GM12878 (cell line): ENCODE data around the gene USH2A. TPM values are rescaled to one million over a fixed set of nuclear protein-coding genes. Genes with fewer than 3 reads are reported as not detected.

Experiments used
- ATAC-seq: fragments of 200-7000 bp; cut with Tn5 transposase; 3 replicates; pipeline ENCODE4 v1.9.1; 2020; ENCODE audit warnings: mild to moderate bottlenecking, moderate library complexity
- BruUV-seq: library from RNA; stranded (reverse); fragments of 400-500 nt; replicated peaks from 2 replicates; lab custom pipeline; 2021; lab: Mats Ljungman, UMichigan
- CTCF ChIA-PET: fragments of 300-600 bp; sonication (Branson Sonifier 250); formaldehyde crosslinking; extraction: SDS; loops from one replicate; lab custom pipeline; 2021; ENCODE audit warnings: inconsistent platforms; lab: Yijun Ruan, JAX
- POLR2A ChIA-PET: fragments of 350-600 bp; formaldehyde crosslinking; extraction: SDS; loops from one replicate; lab custom pipeline; 2021; ENCODE audit warnings: inconsistent platforms; lab: Charles Lee
- RAD21 ChIA-PET: fragments of 300-600 bp; sonication (Branson Sonifier 250); formaldehyde crosslinking; loops from one replicate; lab custom pipeline; 2023; ENCODE audit warnings: antibody characterized with exemption; ENCODE audit not compliant: unreplicated experiment; lab: Charles Lee
- SMC1A ChIA-PET: fragments of 300-600 bp; sonication (Branson Sonifier 250); formaldehyde crosslinking; loops from one replicate; lab custom pipeline; 2023; ENCODE audit not compliant: unreplicated experiment, uncharacterized antibody; lab: Charles Lee
- DNase-seq: peaks from one replicate; pipeline ENCODE4 v3.0.0-alpha.2; 2011; ENCODE audit warnings: low read depth, low spot score
- FAIRE-seq: peaks from 3 replicates; lab custom pipeline; 2011; peaks lifted over from hg19 to GRCh38; lab: Jason Lieb, UNC
- H2AFZ ChIP-seq: 2 replicates; pipeline ENCODE4 v1.6.0; 2011; ENCODE audit warnings: low read depth, low read length, control low read depth; ENCODE audit not compliant: control insufficient read depth
- H3K27ac ChIP-seq: 2 replicates; pipeline ENCODE4 v1.5.1; 2011; ENCODE audit warnings: control low read depth; ENCODE audit not compliant: control insufficient read depth, insufficient read depth
- H3K27me3 ChIP-seq, 2 experiments: replicated peaks in 1 of 2; 2 replicates each; pipeline versions ENCODE4 v1.6.0 to v1.6.1; 2011; ENCODE audit warnings: low read length in 1 of 2; ENCODE audit not compliant: control insufficient read depth in 2 of 2, insufficient read depth in 2 of 2
- H3K36me3 ChIP-seq, 2 experiments: 2 replicates each; pipeline ENCODE4 v1.5.1; 2011; ENCODE audit warnings: low read length in 1 of 2; ENCODE audit not compliant: control insufficient read depth in 2 of 2, insufficient read depth in 2 of 2
- H3K4me1 ChIP-seq: 2 replicates; pipeline ENCODE4 v1.6.1; 2011; ENCODE audit warnings: mild to moderate bottlenecking, low read length, moderate library complexity, mixed read lengths; ENCODE audit not compliant: control insufficient read depth, insufficient read depth
- H3K4me2 ChIP-seq: 2 replicates; pipeline ENCODE4 v1.6.0; 2011; ENCODE audit warnings: control low read depth; ENCODE audit not compliant: control insufficient read depth, insufficient read depth
- H3K4me3 ChIP-seq: fragments of 200-600 bp; sonication (generic); 2 replicates; pipeline ENCODE4 v1.5.1; 2016
- H3K79me2 ChIP-seq: 2 replicates; pipeline ENCODE4 v1.6.0; 2011; ENCODE audit warnings: low read length; ENCODE audit not compliant: control insufficient read depth, insufficient read depth
- H3K9ac ChIP-seq: 2 replicates; pipeline ENCODE4 v1.8.0; 2011; ENCODE audit warnings: low read length, control low read depth, mixed read lengths; ENCODE audit not compliant: control insufficient read depth, insufficient read depth
- H3K9me3 ChIP-seq: replicated peaks from 3 replicates; pipeline ENCODE4 v1.5.1; 2011; ENCODE audit warnings: mild to moderate bottlenecking, low read length; ENCODE audit not compliant: control insufficient read depth, insufficient read depth
- H4K20me1 ChIP-seq: 2 replicates; pipeline ENCODE4 v1.6.0; 2011; ENCODE audit not compliant: control insufficient read depth, insufficient read depth
- FOXK2 ChIP-seq: fragments of 450-650 bp; IDR thresholded peaks from 2 replicates; pipeline ENCODE4 v1.6.1; 2017; ENCODE audit warnings: mild to moderate bottlenecking, moderate library complexity
- IRF3 ChIP-seq: fragments of 450-650 bp; IDR thresholded peaks from 2 replicates; pipeline ENCODE4 v1.6.1; 2014; ENCODE audit warnings: mild to moderate bottlenecking
- MEF2A ChIP-seq: IDR thresholded peaks from 2 replicates; pipeline ENCODE4 v1.6.1; 2011; ENCODE audit warnings: low read depth, mild to moderate bottlenecking, low read length, moderate library complexity; ENCODE audit not compliant: insufficient read depth
- NR2C2 ChIP-seq: IDR thresholded peaks from 2 replicates; pipeline ENCODE4 v1.6.1; 2011; ENCODE audit warnings: borderline replicate concordance, low read depth; ENCODE audit not compliant: control insufficient read depth, insufficient read length
- PBX3 ChIP-seq: IDR thresholded peaks from 2 replicates; pipeline ENCODE4 v1.6.1; 2011; ENCODE audit warnings: mild to moderate bottlenecking, low read depth, low read length, moderate library complexity; ENCODE audit not compliant: insufficient replicate concordance
- SUPT20H ChIP-seq: IDR thresholded peaks from 2 replicates; pipeline ENCODE4 v1.6.1; 2011; ENCODE audit warnings: low read depth, mild to moderate bottlenecking, low read length, moderate library complexity, borderline replicate concordance; ENCODE audit not compliant: control insufficient read depth
- TCF12 ChIP-seq: IDR thresholded peaks from 2 replicates; pipeline ENCODE4 v1.6.1; 2011; ENCODE audit warnings: low read depth, mild to moderate bottlenecking, low read length
- TCF3 ChIP-seq: IDR thresholded peaks from 2 replicates; pipeline ENCODE4 v1.6.1; 2012; ENCODE audit warnings: low read depth, mild to moderate bottlenecking, low read length, borderline replicate concordance; ENCODE audit not compliant: insufficient read depth
- YBX1 ChIP-seq: fragments of 450-650 bp; IDR thresholded peaks from 2 replicates; pipeline ENCODE4 v1.6.1; 2016; ENCODE audit warnings: antibody characterized with exemption
- WGBS: methylation state at CpG from one replicate; pipeline ENCODE4 v1.1.6; 2016; ENCODE audit warnings: low lambda C conversion rate; ENCODE audit not compliant: insufficient replicate concordance, insufficient coverage; ENCODE audit errors: missing lambda C conversion rate; 5-methylcytosine and 5-hydroxymethylcytosine counted together
- in situ Hi-C: fragments of 300-500 bp; cut with MboI; formaldehyde crosslinking; loops from 9 replicates; pipeline ENCODE4 v1.14.3; 2018; ENCODE audit warnings: mixed read lengths
- intact Hi-C: fragments of 100-400 bp; cut with micrococcal nuclease; formaldehyde crosslinking; loops from one replicate; pipeline ENCODE4 v1.14.2; 2022; ENCODE audit not compliant: unreplicated experiment
- polyA plus RNA-seq, 11 experiments: library from polyadenylated mRNA; depleted of rRNA in 4 of 11; unstranded in 6 of 11; stranded (reverse) in 5 of 11; fragments of >200 nt; fragmentation: Nextera tagmentation in 4 of 11; fragmentation: Illumina TruSeq in 1 of 11; extraction: Ambion mirVana in 4 of 11; extraction: Trizol in 1 of 11; gene quantifications; 1 replicate in 1 of 11; 2 replicates in 10 of 11; pipeline versions ENCODE4 v1.2.1 to v1.2.3, GENCODE V29; 2011 to 2016; ENCODE audit warnings: inconsistent platforms in 2 of 11, missing spikeins in 2 of 11, low read depth in 1 of 11
- total RNA-seq, 4 experiments: library from RNA; depleted of rRNA in 3 of 4; stranded (reverse); fragments of >200 nt in 3 of 4; fragmentation: Illumina TruSeq in 1 of 4; extraction: Trizol in 1 of 4; gene quantifications; 2 replicates each; pipeline versions ENCODE4 v1.2.1 to v1.2.3, GENCODE V29; 2013 to 2021
- TF ChIP-seq, protein P1 (sequence below): IDR thresholded peaks from 2 replicates; pipeline ENCODE4 v1.6.1; 2012; ENCODE audit warnings: low read depth, low read length, improper control_type of control experiment

USH2A gene
- total and polyA plus RNA-seq, 10 of the 15 experiments (the other 5 are each of a cell fraction or from before 2014, with no cell fraction given) = under 0.01 to 0.20 (median 0.01) TPM; not detected in 2

DNA sequence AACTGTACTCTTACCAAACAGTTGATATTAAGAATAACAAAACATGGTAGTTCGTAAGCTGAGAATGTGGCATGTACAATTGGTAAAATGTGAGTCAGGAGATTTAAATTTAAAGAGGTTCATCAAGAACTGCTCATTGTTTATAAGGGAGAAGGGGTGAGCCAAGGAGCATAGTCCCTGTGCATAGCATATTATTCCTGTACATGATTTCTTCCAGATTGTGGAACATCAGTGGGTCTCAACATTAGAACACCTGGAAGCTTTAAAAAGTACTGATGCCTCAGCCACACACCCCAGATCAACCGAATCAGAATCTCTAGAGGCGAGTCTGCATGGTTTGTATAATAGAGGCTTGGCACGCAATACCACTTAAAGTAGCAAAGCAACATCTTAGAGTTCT lies 800.1 kb downstream of the USH2A start:
- Histone ChIP-seq H3K9me3 (no peaks in the 10 kb centered on the region), H4K20me1 (no peaks in the 10 kb centered on the region), H3K4me1 (no peaks in the 10 kb centered on the region), H3K4me2 (no peak overlapping the region), H2AFZ (no peak overlapping the region), H3K9ac (no peak overlapping the region), H3K79me2 (no peaks in the 10 kb centered on the region), H3K27ac (no peak overlapping the region), H3K36me3 (no peaks in the 10 kb centered on the region; a peak in 1 of 4 replicates), H3K27me3 (no peaks in the 10 kb centered on the region), H3K4me3 (no peak overlapping the region)
- intact Hi-C loops = no loop called here
- ChIA-PET CTCF (interaction anchor here (0.6 kb wide), 1 partner anchor 16 kb away, joined by 3 read pairs; no protein-coding TSS in a partner anchor), POLR2A (interaction anchor here (0.8 to 1.0 kb wide), 2 partner anchors 13 to 22 kb away, joined by 3 read pairs; no protein-coding TSS in a partner anchor), SMC1A (interaction anchor here (0.7 to 2.1 kb wide), 5 partner anchors 10 to 51 kb away, joined by 3 to 9 read pairs (median 4); no protein-coding TSS in a partner anchor), RAD21 (no interaction called here)
- BruUV-seq = no TSS peak
- in situ Hi-C loops = no loop called here
- no peak for DNase-seq
- no peak for FAIRE-seq
- 92% methylated on average over 4 of the region's 4 CpGs for WGBS
- no peak for ATAC-seq
- TF ChIP-seq FOXK2 = no peak
- TF ChIP-seq, protein P1, sequence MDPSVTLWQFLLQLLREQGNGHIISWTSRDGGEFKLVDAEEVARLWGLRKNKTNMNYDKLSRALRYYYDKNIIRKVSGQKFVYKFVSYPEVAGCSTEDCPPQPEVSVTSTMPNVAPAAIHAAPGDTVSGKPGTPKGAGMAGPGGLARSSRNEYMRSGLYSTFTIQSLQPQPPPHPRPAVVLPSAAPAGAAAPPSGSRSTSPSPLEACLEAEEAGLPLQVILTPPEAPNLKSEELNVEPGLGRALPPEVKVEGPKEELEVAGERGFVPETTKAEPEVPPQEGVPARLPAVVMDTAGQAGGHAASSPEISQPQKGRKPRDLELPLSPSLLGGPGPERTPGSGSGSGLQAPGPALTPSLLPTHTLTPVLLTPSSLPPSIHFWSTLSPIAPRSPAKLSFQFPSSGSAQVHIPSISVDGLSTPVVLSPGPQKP = no peak
- no peak for TF ChIP-seq TCF12
- TF ChIP-seq TCF3 = no peak
- TF ChIP-seq IRF3 = no peak
- no peak for TF ChIP-seq PBX3
- TF ChIP-seq MEF2A = no peak
- TF ChIP-seq YBX1 = no peak
- no peak for TF ChIP-seq SUPT20H
- TF ChIP-seq NR2C2 = no peak
